Prostate gland (tissue), 2 donors: ENCODE results near the gene RPTOR. TPM values are rescaled to one million over a fixed set of nuclear protein-coding genes. Genes with fewer than 3 reads are reported as not detected.
"Not testable (repeated sequence)": the region's sequence is repeated elsewhere in the genome, so short reads cannot be mapped to it uniquely, and the experiment has no call there.

Experiments used
- DNase-seq: peaks from one replicate; pipeline ENCODE4 v3.0.0-alpha.2; 2019; ENCODE audit warnings: low spot score
- H3K27ac ChIP-seq, 2 donors: fragments of 200-600 bp; sonication (generic); 2 replicates each; pipeline ENCODE4 v1.5.1; 2017 to 2019
- H3K27me3 ChIP-seq: fragments of 200-600 bp; sonication (generic); replicated peaks from 2 replicates; pipeline ENCODE4 v1.5.1; 2019; ENCODE audit not compliant: insufficient read depth
- H3K36me3 ChIP-seq, 2 donors: fragments of 200-600 bp; sonication (generic); 1 replicate in 1 of 2; 2 replicates in 1 of 2; pipeline versions ENCODE4 v1.5.1 to v1.8.1; 2017 to 2019
- H3K4me1 ChIP-seq: fragments of 200-600 bp; sonication (generic); replicated peaks from 2 replicates; pipeline ENCODE4 v1.5.1; 2019
- H3K4me3 ChIP-seq, 2 donors: fragments of 200-600 bp; sonication (generic); 2 replicates each; pipeline ENCODE4 v1.5.1; 2017 to 2019
- H3K9me3 ChIP-seq: fragments of 200-600 bp; sonication (generic); 2 replicates; pipeline ENCODE4 v1.5.1; 2017
- CTCF ChIP-seq, 4 experiments: fragments of 200-600 bp in 2 of 4; fragments of 450-650 bp in 2 of 4; sonication (generic) in 2 of 4; IDR thresholded peaks; 1 replicate in 3 of 4; 2 replicates in 1 of 4; pipeline ENCODE4 v1.5.1; 2016 to 2019; ENCODE audit warnings: antibody characterized with exemption in 4 of 4, mild to moderate bottlenecking in 2 of 4, moderate library complexity in 2 of 4
- POLR2A ChIP-seq: fragments of 450-650 bp; IDR thresholded peaks from one replicate; pipeline ENCODE4 v1.6.1; 2016; ENCODE audit warnings: antibody characterized with exemption, mild to moderate bottlenecking
- POLR2AphosphoS5 ChIP-seq: sonication (generic); formaldehyde crosslinking; IDR thresholded peaks from one replicate; pipeline ENCODE4 v1.6.1; 2017; ENCODE audit warnings: antibody characterized with exemption
- WGBS: methylation state at CpG from one replicate; pipeline ENCODE4 v1.1.5; 2018; 5-methylcytosine and 5-hydroxymethylcytosine counted together
- intact Hi-C: fragments of 100-400 bp; cut with DNase I; formaldehyde crosslinking; loops from one replicate; pipeline ENCODE4 v1.14.2; 2022
- total RNA-seq, 2 donors: library from RNA; depleted of rRNA; stranded (reverse); fragments of >200 nt; gene quantifications; one replicate each; pipeline ENCODE4 v1.1.0, GENCODE V29; 2016

RPTOR gene
- total RNA-seq, 2 donors from 2014 or later, result 30.3 to 62.5 TPM

GRCh38 chr17:80619535-80620235, 75.0 kb downstream of the RPTOR start:
- no peaks in the 10 kb centered on the region for H3K9me3 ChIP-seq

GRCh38 chr17:80621335-80621996, 76.8 kb downstream of the RPTOR start:
- H3K4me1 ChIP-seq, result no peaks in the 10 kb centered on the region
- no peaks in the 10 kb centered on the region for H3K27me3 ChIP-seq
- intact Hi-C loops, result no loop called here
- TF ChIP-seq CTCF (IDR thresholded peaks at IDR 0.05), result no peak
- no peak for TF ChIP-seq POLR2A
- TF ChIP-seq POLR2AphosphoS5, result no peak
- H3K27ac ChIP-seq, result no peak overlapping the region
- no peaks in the 10 kb centered on the region for H3K9me3 ChIP-seq
- no peak overlapping the region for H3K4me3 ChIP-seq
- no peak for DNase-seq
- no peaks in the 10 kb centered on the region for H3K36me3 ChIP-seq
- whole genome bisulfite sequencing, result 81% methylated on average over 25 of the region's 25 CpGs

More at GRCh38 chr17:80619535-80620235, 75.0 kb downstream of the RPTOR start:
- Histone ChIP-seq H3K27me3 (no peaks in the 10 kb centered on the region), H3K36me3 (no peaks in the 10 kb centered on the region), H3K4me1 (no peaks in the 10 kb centered on the region), H3K27ac (no peak overlapping the region), H3K4me3 (no peak overlapping the region)
- 87% methylated on average over 9 of the region's 9 CpGs for WGBS
- intact Hi-C loops, result no loop called here
- TF ChIP-seq CTCF (IDR thresholded peaks at IDR 0.05) (no peak), POLR2A (no peak), POLR2AphosphoS5 (no peak)
- DNase-seq, result no peak

GRCh38 chr17:80621997-80622357, 77.3 kb downstream of the RPTOR start:
- H3K27ac ChIP-seq, result no peak overlapping the region
- 41% methylated on average over 3 of the region's 3 CpGs for WGBS
- H3K27me3 ChIP-seq, result no peaks in the 10 kb centered on the region
- intact Hi-C loops, result no loop called here
- H3K36me3 ChIP-seq, result no peaks in the 10 kb centered on the region
- H3K4me3 ChIP-seq, result no peak overlapping the region
- DNase-seq, result no peak
- H3K4me1 ChIP-seq, result no peaks in the 10 kb centered on the region
- TF ChIP-seq CTCF (IDR thresholded peaks at IDR 0.05), result no peak
- no peaks in the 10 kb centered on the region for H3K9me3 ChIP-seq

GRCh38 chr17:80624864-80625263, 80.2 kb downstream of the RPTOR start:
- intact Hi-C loops, result no loop called here
- Histone ChIP-seq H3K36me3 (no peaks in the 10 kb centered on the region), H3K27me3 (no peaks in the 10 kb centered on the region), H3K4me1 (no peaks in the 10 kb centered on the region), H3K27ac (no peak overlapping the region), H3K9me3 (no peaks in the 10 kb centered on the region), H3K4me3 (no peak overlapping the region)
- no peak for TF ChIP-seq POLR2AphosphoS5
- TF ChIP-seq CTCF (IDR thresholded peaks at IDR 0.05), result no peak
- TF ChIP-seq POLR2A, result no peak
- no peak for DNase-seq
- WGBS, result 90% methylated on average over 14 of the region's 14 CpGs

GRCh38 chr17:80625627-80626026, 81.0 kb downstream of the RPTOR start:
- intact Hi-C loops, result no loop called here
- no peaks in the 10 kb centered on the region for H3K4me1 ChIP-seq
- no peak for DNase-seq
- no peak for TF ChIP-seq POLR2AphosphoS5
- no peak for TF ChIP-seq CTCF (IDR thresholded peaks at IDR 0.05)
- TF ChIP-seq POLR2A, result no peak
- no peak overlapping the region for H3K27ac ChIP-seq
- H3K4me3 ChIP-seq, result no peak overlapping the region
- H3K9me3 ChIP-seq, result no peaks in the 10 kb centered on the region
- H3K27me3 ChIP-seq, result no peaks in the 10 kb centered on the region
- no peaks in the 10 kb centered on the region for H3K36me3 ChIP-seq
- 75% methylated on average over 14 of the region's 14 CpGs for WGBS

- H3K4me1 ChIP-seq, H3K36me3 ChIP-seq, H3K27ac ChIP-seq, intact Hi-C loops, DNase-seq, H3K4me3 ChIP-seq, H3K27me3 ChIP-seq, H3K9me3 ChIP-seq: not testable (repeated sequence)
- WGBS, result 94% methylated on average over 7 of the region's 7 CpGs
These were observed 84.2 kb downstream of the RPTOR start for GRCh38 chr17:80628881-80629280.
